Measurements from ENCODE around the gene HYAL2. TPM values are rescaled to one million over a fixed set of nuclear protein-coding genes. Genes with fewer than 3 reads are reported as not detected.

Gene HYAL2
- total RNA-seq, 1 donor from 2014 or later = 4.2 TPM

DNA sequence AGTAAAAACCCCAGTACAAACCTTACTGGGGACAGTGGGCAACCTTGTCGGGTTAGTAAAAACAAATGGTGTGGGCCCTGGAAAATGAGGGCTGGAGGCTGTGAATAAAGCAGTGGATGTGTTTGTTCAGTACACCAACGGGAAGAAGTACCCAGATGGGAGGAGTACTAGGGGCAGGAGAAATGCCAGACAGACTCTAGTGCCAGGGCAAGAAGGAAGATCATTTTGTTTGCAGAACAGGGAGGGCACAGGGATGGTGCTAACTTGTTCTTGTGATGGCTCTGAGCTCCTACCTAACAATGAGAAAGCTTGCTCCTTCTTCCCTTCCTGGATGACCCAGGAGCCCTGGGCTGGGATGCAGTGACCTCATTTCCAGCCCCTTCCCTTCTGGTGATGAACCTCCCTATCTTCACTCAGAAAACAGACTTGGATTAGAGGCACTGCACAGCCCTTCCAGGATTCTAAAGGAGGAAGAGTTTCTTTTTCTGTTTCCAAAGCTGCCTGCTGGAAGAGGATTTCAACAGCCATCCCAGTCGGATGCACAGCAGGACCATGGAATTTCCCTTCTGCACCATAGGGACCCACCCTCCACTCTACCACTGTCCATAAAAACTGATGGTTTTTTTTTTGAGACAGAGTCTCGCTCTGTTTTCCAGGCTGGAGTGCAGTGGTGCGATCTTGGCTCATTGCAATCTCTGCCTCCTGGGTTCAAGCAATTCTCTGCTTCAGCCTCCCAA is 12.0 kb upstream of the HYAL2 start:
- Mint-ChIP-seq H3K9me3 (no peaks in the 10 kb centered on the region), H3K27me3 (no peaks in the 10 kb centered on the region), H3K4me1 (peaks cover 53% of the 10 kb centered on the region), H3K27ac (peak overlapping the region; percentile 7), H3K36me3 (ENCODE audit: low read depth) (peaks cover 44% of the 10 kb centered on the region), H3K4me3 (no peak overlapping the region)
- ChIA-PET CTCF (no interaction called here), POLR2A (interaction anchor here (0.8 to 1.3 kb wide), 2 partner anchors 10 to 13 kb away, joined by 3 to 4 read pairs; no protein-coding TSS in a partner anchor)
- intact Hi-C loops (cut with micrococcal nuclease) = no loop called here
- no peak for TF ChIP-seq CTCF (IDR thresholded peaks at IDR 0.05)
- ATAC-seq (ENCODE audit: low read depth) = no peak
- DNase-seq = no peak

- DNase-seq = no peak
- H3K36me3 Mint-ChIP-seq (ENCODE audit: low read depth) = peaks cover 47% of the 10 kb centered on the region
- CTCF ChIA-PET = no interaction called here
- H3K4me1 Mint-ChIP-seq = peaks cover 46% of the 10 kb centered on the region
- no peaks in the 10 kb centered on the region for H3K27me3 Mint-ChIP-seq
- no peaks in the 10 kb centered on the region for H3K9me3 Mint-ChIP-seq
- peak overlapping the region; percentile 7 for H3K4me3 Mint-ChIP-seq
- TF ChIP-seq CTCF (IDR thresholded peaks at IDR 0.05) = no peak
- POLR2A ChIA-PET = interaction anchor here (0.6 to 1.3 kb wide), 4 partner anchors 9 to 42 kb away, joined by 3 to 4 read pairs (median 3); partner anchors contain the start of gene IFRD2
- H3K27ac Mint-ChIP-seq = peak overlapping the region; percentile 37
- no peak for ATAC-seq (ENCODE audit: low read depth)
- intact Hi-C loops (cut with micrococcal nuclease) = no loop called here
Measured at GRCh38 chr3:50333744-50334328, 11.3 kb upstream of the HYAL2 start.

DNA sequence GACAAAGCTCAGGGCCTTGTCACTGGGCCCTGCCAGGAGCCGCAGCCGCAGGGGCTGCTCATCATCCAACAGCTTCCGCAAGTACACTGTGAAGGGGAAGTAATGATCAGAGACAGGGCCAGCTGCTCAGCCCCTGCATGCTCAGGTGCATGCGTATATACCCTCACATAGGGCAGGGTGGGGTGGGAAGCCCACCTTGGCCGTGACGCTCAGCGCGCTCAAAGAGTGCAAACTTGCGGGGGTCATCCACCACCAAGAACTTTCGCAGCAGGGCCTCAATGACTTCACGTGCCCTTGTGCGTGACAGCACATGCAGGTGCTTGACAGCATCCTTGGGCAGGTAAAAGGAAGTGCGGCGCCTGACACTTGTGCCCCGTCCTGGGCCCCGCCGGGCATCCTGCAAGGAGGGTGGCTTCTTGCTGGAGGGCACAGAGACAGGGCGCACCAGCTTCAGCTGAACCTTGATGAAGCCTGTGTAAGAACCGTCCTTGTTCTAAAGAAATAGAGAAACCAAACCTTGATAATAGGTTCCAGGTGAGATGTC is 8.9 kb upstream of the HYAL2 start:
- Mint-ChIP-seq H3K9me3 (no peaks in the 10 kb centered on the region), H3K27ac (no peak overlapping the region), H3K36me3 (ENCODE audit: low read depth) (peaks cover 48% of the 10 kb centered on the region), H3K4me3 (no peak overlapping the region), H3K4me1 (peaks cover 47% of the 10 kb centered on the region), H3K27me3 (no peaks in the 10 kb centered on the region)
- no peak for DNase-seq
- intact Hi-C loops (cut with micrococcal nuclease) = no loop called here
- ChIA-PET CTCF (interaction anchor here (0.9 kb wide), 1 partner anchor 8 kb away, joined by 3 read pairs; no protein-coding TSS in a partner anchor), POLR2A (no interaction called here)
- ATAC-seq (ENCODE audit: low read depth) = no peak
- TF ChIP-seq CTCF (IDR thresholded peaks at IDR 0.05) = no peak

DNA sequence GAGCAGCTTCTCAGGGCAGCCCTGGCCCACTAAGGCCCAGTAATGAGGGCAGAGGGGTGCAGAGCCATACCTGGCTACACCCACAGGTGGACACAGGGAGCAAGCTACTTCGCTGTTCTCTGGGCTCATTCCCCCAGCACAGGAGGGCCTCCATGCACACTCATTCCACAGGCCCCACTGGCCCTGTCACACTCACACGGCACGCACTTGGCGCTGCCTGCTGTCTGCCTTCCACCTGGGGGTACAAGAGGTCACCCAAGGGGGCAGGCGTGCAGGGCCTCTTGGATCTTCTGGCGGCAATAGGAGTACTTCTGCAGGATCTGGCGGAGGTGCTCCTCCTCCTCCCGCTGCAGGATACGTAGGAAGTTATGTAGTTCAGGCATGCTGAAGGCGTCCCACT is 7.8 kb upstream of the HYAL2 start:
- H3K27me3 Mint-ChIP-seq = no peaks in the 10 kb centered on the region
- H3K27ac Mint-ChIP-seq = no peak overlapping the region
- peaks cover 39% of the 10 kb centered on the region for H3K4me1 Mint-ChIP-seq
- ATAC-seq (ENCODE audit: low read depth) (no peak), DNase-seq (no peak)
- peaks cover 53% of the 10 kb centered on the region for H3K36me3 Mint-ChIP-seq (ENCODE audit: low read depth)
- ChIA-PET CTCF (no interaction called here), POLR2A (no interaction called here)
- H3K9me3 Mint-ChIP-seq = no peaks in the 10 kb centered on the region
- H3K4me3 Mint-ChIP-seq = no peak overlapping the region
- intact Hi-C loops (cut with micrococcal nuclease) = no loop called here
- TF ChIP-seq CTCF (IDR thresholded peaks at IDR 0.05) = no peak
